Kidney epithelial cell (primary cell): Measurements from ENCODE around the gene GRM7. TPM values are rescaled to one million over a fixed set of nuclear protein-coding genes. Genes with fewer than 3 reads are reported as not detected.

Experiments used
- DNase-seq: peaks from one replicate; pipeline ENCODE4 v3.0.0-alpha.2; 2010; ENCODE audit warnings: low read depth
- H3K27me3 ChIP-seq: 2 replicates; pipeline ENCODE4 v1.6.0; 2011; ENCODE audit warnings: low read length; ENCODE audit not compliant: control insufficient read depth, insufficient read depth
- H3K36me3 ChIP-seq: 2 replicates; pipeline ENCODE4 v1.5.1; 2011; ENCODE audit warnings: low read length; ENCODE audit not compliant: control insufficient read depth, insufficient read depth
- H3K4me3 ChIP-seq: 2 replicates; pipeline ENCODE4 v1.5.1; 2011; ENCODE audit warnings: low read depth, mild to moderate bottlenecking, control low read depth, low read length
- CTCF ChIP-seq: IDR thresholded peaks from 2 replicates; pipeline ENCODE4 v1.5.1; 2011; ENCODE audit warnings: mild to moderate bottlenecking, moderate library complexity, low read length, control low read depth, inconsistent platforms; ENCODE audit not compliant: insufficient read depth, poor library complexity, severe bottlenecking
- total RNA-seq: library from RNA; depleted of rRNA; stranded (reverse); fragments of >200 nt; gene quantifications from 2 replicates; pipeline ENCODE4 v1.2.3, GENCODE V29; 2015

Gene GRM7
- total RNA-seq, 1 donor from 2014 or later = 0.17 TPM

GRCh38 chr3:7209098-7209497 is 348.2 kb downstream of the GRM7 start:
- no peak for DNase-seq
- TF ChIP-seq CTCF = no peak
- H3K36me3 ChIP-seq = no peaks in the 10 kb centered on the region
- no peaks in the 10 kb centered on the region for H3K27me3 ChIP-seq
- H3K4me3 ChIP-seq = no peak overlapping the region

- no peak for DNase-seq
- Histone ChIP-seq H3K27me3 (no peaks in the 10 kb centered on the region), H3K36me3 (no peaks in the 10 kb centered on the region), H3K4me3 (no peak overlapping the region)
- no peak for TF ChIP-seq CTCF
These were observed 350.8 kb downstream of the GRM7 start for GRCh38 chr3:7211740-7212139.

GRCh38 chr3:7215706-7216105 is 354.8 kb downstream of the GRM7 start:
- Histone ChIP-seq H3K36me3 (no peaks in the 10 kb centered on the region), H3K27me3 (no peaks in the 10 kb centered on the region), H3K4me3 (no peak overlapping the region)
- no peak for DNase-seq
- TF ChIP-seq CTCF = no peak

GRCh38 chr3:7226393-7226792 is 365.5 kb downstream of the GRM7 start:
- Histone ChIP-seq H3K36me3 (no peaks in the 10 kb centered on the region), H3K27me3 (no peaks in the 10 kb centered on the region), H3K4me3 (no peak overlapping the region)
- no peak for DNase-seq
- no peak for TF ChIP-seq CTCF

GRCh38 chr3:7238565-7239295 is 377.8 kb downstream of the GRM7 start:
- no peak for DNase-seq
- no peaks in the 10 kb centered on the region for H3K36me3 ChIP-seq

More at GRCh38 chr3:7238565-7239295, 377.8 kb downstream of the GRM7 start:
- no peak for TF ChIP-seq CTCF
- Histone ChIP-seq H3K4me3 (no peak overlapping the region), H3K27me3 (no peaks in the 10 kb centered on the region)
